Right hindlimb (tissue), 1 donor: Measurements from ENCODE around the gene CHRNE.
"Not testable (repeated sequence)": the region's sequence is repeated elsewhere in the genome, so short reads cannot be mapped to it uniquely, and the experiment has no call there.

ENCODE experiments used
- DNase-seq: peaks from one replicate; pipeline ENCODE4 v3.0.0-alpha.2; 2018

Gene CHRNE

DNA sequence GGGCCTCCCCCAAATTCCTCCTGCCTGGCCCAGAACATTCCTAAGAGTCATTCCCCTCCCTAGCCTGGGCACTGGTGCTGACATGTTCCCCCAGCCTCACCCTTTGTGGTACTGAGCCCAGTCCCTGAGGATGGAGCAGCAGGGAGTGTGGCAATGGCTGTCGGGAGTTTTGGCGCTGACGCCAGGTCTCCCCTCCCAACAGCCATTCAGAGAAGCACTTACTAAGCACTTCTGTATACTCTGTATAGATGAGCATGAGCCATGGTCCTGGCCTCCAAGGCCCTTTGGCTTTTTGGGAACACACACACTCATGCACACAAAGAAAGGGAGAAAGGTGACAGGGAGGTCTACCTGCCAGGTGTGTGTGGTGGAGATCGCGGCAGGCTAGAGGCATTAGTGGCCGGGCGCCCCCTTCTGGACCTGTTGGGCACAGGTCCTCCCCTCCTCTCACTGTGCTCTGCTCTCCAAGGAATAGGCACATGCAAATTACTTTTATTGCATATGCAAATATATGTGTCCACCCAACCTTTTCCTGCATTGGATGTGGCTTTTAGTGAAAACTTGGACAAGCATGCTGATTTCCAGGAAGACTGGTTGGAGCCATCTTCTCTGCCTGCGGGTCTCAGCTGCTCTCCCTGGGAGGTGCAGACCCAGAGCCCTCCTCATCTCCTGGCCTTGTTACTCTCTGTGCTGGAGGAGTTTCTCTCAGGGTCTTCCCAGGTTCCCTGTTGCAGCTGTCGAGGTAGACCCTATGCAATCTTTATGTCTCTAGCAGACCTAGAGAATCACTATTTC is 20.9 kb downstream of the CHRNE start:
- no peak for DNase-seq

DNA sequence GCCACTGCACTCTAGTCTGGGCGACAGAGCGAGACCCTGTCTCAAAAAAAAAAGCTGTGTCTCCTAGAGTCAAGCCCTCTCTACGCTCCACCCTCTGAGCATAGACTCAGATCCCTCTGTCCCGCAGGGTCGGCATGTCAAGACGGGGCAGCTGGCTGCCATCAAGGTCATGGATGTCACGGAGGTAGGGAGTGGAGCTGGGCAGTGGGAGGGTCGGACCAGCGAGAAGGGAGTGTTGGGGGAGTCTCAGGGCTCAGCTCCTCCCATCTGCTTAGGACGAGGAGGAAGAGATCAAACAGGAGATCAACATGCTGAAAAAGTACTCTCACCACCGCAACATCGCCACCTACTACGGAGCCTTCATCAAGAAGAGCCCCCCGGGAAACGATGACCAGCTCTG is 22.0 kb downstream of the CHRNE start:
- no peak for DNase-seq

DNA sequence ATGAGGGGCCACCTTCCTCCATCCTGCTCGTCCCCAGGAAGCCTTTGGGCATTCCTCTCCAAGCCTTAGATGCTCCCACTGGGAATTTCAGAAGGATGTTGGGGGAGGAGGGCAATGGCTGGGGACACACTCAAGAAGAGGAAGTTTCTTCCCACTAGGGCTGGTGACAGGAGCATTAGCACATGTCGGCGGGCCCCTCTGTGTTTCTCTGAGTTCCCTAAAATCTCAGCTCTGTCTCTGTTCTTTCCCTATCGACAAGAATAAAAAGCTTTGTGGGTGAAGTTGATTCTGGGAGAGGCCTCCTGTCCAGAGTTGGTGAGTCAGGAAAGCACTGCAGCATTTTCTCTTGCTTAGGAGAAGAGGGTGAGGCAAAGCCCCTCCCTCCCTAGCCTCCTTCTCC is 23.3 kb downstream of the CHRNE start:
- no peak for DNase-seq

DNA sequence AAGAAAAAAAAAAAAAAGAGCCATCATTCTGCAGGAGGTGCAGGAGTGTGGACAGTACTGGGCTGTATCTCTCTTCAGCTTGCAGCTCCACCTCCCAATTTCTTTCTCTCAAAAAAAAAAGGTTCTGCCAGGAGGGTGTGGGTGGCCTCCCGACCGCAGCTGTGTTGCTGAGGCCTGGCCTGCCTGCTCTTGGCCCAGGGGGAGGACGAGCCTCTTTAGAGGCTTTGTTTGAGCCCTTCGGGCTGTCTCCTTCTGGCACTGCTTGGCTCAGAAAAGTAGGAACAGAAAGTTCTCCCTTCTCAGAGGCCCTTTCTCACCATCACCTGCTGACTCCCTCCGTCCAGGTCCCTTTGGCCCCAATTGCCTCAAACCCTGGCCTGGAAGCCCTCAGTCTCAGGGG is 25.8 kb downstream of the CHRNE start:
- DNase-seq = no peak

DNA sequence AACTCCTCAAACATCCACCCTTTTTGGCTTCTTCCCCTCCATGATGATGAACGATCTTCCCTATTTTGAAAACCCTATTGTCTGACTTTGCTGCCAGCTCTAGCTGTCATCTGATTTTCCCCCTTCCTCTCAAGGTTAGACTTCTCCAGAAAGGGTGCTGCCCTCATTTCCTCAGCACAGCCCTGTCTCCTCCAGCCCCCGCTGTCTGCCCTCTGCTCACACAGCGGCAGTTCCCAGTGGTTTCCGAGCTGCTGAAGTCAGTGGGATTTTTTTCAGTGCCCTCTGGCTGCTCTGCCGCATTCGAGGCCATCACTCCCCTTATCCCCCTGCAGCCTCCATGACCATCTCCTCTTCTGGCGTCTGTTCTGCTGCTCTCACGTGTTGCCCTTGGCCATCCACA is 30.1 kb downstream of the CHRNE start:
- DNase-seq = no peak

DNA sequence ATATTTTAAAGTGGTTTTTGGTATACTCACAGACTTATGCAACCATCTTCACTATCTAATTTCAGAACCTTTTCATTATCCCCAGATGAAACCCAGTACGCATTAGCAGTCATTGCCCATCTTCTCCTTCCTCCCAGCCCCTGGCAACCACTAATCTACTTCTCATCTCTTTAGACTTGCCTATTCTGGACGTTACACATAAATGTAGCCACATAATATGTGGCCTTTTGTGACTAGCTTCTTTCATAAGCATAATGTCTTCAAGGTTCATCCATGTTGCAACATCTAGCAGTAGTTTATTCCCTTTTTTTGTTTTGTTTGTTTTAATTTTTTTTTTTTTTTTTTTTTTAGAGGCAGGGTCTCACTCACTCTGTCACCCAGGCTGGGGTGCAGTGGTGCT is 32.0 kb downstream of the CHRNE start:
- DNase-seq = no peak

DNA sequence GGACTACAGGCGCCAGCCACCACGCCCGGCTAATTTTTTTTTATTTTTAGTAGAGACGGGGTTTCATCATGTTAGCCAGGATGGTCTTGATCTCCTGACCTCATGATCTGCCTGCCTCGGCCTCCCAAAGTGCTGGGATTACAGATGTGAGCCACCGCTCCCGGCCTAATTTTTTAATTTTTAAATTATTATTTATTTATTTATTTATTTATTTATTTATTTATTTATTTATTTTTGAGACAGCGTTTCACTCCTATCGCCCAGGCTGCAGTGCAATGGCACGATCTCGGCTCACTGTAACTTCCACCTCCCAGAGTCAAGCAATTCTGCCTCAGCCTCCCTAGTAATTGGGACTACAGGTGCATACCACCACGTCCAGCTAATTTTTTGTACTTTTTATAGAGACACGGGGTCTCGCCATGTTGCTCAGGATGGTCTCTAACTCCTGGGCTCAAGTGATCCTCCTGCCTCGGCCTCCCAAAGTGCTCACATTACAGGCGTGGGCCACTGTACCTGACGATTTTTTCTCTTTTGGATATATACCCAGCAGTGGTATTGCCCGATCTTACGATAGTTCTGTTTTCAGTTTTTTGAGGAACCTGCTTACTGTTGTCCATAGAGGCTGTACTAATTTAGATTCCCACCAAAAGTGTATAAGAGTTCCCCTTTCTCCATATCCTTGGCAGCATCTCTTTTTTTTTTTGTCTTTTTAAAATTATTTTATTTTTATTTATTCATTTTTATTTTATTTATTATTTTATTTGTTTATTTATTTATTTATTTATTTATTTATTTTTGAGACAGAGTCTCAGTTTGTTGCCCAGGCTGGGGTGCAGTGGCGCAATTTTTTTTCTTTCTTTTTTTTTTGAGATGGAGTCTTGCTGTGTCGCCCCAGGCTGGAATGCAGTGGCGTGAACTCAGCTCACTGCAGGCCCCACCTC is 33.6 kb downstream of the CHRNE start:
- not testable (repeated sequence) for DNase-seq

DNA sequence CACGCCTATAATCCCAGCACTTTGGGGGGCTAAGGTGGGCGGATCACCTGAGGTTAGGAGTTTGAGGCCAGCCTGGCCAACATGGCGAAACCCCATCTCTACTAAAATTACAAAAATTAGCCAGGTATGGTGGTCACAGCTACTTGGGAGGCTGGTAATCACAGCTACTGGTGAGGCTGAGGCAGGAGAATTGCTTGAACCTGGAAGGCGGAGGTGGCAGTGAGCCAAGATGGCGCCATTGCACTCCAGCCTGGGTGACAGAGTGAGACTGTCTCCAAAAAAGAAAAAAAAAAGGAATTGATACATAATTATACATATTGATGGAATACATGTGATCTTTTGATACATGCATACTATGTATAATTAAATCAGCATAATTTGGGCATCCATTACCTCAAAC is 35.4 kb downstream of the CHRNE start:
- DNase-seq = not testable (repeated sequence)

DNA sequence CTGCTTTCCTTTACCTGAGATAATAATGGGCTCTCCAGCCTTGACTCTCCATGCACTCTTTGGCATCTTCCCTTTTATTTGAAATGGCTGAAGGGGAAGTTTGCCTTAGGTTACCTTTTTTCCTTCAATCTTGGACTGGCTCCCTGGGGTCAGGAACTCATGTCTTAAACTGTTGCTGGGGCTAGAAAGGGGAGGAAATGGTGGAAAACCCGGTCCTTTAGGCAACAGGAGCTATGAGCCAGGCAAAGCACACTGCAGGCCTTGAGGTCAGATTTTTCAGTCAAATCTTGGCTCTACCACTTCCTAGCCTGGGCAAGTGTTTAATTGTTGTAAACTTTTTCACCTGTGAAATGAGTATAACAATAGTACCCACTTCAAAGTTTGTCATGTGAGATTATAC is 39.6 kb downstream of the CHRNE start:
- DNase-seq = no peak

DNA sequence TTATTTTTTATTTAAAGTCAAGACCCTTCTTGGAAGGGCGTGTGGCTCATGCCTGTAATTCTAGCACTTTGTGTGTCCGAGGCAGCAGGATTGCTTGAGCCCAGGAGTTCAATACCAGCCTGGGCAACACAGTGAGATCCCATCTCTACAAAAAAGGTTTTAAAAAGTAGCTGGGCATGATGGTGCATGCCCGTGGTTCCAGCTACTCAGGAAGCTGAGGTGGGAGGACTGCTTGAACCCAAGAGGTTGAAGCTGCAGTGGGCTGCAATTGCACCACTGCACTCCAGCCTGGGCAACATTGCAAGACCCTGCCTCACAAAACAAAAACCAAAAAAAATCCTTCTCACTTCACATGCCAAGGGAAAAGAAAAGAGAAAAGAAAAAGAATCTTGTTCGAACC is 40.2 kb downstream of the CHRNE start:
- no peak for DNase-seq

DNA sequence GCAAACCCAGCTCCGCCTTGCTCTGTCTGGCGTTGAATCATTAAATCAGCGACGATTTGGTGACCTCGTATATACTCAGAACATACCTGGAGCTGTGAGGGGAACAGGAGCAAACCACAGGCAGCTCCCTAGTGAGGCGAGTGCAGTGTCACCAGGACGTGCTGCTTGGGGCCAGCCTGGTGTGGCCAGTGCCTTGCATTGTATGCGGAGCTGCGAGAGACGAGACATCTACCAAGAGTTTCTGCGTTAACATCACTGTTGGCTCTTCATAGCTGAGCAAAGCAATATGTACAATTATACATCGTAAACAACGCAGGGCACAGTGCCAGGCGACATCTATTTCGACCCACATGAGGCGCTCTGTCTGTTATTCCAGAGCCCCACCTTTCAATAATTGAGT is 41.8 kb downstream of the CHRNE start:
- no peak for DNase-seq

DNA sequence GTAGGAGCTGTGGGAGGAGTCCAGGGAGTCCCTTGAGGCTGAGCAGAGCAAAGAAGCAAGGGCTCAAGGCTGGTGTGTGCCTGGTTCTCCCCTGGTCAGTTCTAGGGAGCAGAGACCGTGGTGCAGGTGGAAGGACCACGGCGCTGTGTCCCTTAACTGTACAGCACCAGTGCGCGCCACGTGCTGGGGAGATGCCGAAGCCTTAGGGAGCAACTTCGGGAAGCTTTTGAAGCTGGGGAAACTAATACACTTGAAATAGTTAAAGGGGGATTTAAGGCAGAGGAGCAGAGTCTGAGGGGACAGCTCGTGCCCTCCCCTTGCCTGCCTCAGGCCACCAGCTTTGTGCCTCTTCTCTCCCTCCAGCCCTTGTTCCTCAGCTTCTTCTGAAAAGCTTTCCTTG is 42.2 kb downstream of the CHRNE start:
- no peak for DNase-seq

DNA sequence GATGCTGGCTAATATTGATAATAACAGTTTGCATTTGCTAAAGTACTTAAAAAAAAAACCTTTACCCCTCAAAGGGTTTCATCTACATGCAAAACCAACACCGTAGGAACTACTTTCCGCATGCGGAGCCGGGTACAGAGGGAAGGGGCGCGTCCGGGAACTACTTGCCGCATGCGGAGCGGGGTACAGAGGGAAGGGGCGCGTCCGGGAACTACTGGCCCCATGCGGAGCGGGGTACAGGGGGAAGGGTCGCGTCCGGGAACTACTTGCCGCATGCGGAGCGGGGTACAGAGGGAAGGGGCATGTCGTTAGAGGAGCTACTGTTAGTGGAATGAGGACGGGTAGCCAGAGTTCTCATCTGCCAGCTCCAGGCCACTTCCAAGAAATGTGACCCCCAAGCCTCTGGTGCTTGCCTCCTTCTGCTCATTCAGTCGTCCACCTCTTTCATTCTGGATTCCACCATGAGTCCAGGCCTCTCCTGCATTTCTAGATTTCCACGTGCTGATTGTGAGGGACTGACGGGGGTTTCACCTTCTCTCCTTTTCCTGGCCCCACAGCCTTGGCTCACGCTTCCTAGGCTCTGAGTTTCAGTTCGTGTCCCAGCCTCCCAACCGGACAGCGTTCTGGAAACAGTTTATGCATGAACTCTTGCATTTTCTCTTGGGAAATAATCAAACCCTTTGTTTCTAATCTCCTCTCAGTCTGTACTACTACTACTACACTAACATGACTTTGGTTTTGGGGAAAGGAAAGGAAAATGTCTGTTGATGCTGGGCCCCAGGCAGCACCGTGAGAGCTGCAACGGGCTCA is 42.9 kb downstream of the CHRNE start:
- DNase-seq = peak; percentile 67

DNA sequence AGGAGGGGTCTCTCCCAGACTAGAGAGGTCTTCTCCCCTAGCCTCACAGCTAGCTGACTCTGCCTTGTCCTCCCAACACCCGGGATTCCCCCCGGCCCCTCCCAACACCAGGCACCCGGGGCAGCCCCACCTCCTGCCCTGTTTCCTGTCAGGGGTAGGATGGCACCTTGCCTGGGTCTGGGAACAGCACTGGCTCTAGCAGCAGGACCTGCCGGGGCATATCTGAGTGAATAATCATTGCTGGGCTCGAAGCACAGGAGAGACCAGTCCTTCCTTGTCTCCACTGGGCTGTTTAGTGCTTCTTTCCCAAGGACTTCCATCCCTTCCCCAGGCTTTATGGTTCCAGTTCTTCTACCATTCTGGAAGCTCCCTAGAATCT is 44.0 kb downstream of the CHRNE start:
- no peak for DNase-seq

DNA sequence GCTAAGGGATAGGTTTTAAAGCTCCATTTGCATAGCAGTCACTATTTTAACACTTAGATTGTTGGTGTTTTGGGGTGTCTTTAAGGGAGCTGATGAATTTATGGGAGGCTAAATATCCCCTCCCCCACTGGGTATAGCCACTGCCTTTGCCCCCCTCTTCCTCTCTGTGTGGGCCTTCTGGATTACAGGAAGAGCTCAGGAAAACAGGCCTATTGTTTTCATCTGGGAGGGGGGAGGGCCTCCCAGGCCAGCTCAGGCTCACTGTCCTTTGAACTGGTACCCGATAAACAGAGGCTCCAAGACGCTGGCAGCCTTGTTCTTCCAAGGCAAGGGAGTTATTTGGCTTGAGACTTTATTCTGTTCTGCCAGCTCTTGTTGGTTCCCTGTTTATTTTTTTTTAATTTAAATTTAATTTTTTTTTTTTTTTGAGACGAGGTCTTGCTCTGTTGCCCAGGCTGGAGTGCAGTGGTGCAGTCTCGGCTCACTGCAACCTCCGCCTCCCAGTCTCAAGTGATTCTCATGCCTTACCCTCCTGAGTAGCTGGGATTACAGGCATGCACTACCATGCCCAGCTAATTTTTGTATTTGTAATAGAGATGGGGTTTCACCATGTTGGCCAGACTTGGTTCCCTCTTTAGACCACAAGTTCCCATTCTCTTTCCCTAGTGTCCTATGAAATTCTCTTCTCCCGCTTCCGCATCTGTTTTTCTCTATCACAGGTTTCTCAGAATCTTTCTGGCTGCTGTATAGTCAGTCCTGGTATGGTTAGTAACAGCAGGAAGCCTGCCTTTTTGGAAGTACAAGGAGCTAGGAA is 44.6 kb downstream of the CHRNE start:
- DNase-seq = no peak

DNA sequence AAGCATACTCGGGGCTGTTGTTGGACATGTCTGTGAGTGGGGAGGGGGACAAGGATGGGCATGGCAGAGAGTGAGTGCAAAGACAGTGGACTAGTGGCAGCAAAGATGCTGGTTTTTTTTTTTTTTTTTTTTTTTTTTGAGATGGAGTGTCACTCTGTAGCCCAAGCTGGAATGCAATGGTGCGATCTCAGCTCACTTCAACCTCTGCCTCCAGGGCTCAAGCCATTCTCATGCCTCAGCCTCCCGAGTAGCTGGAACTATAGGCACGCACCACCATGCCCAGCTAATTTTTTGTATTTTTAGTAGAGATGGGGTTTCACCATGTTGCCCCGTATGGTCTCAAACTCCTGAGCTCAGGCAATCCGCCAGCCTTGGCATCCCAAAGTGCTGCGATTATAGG is 45.6 kb downstream of the CHRNE start:
- DNase-seq = not testable (repeated sequence)

DNA sequence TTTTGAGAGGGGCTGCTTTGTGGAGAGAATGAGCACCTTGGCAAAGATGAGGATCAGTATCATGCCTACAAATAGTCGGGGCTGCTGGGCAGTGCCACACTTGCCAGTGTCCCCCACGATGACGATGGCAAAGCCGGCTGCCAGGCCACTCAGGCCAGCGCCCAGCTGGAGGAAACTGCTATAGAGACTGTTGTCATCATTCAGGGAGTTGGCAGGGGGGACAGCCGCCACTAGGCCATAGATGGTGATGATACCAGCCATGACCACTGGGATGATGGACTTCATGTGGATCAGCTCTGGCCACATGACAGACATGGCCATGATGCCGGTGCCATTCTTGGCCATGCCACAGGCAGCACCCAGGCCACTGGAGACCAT is 46.0 kb downstream of the CHRNE start:
- no peak for DNase-seq

DNA sequence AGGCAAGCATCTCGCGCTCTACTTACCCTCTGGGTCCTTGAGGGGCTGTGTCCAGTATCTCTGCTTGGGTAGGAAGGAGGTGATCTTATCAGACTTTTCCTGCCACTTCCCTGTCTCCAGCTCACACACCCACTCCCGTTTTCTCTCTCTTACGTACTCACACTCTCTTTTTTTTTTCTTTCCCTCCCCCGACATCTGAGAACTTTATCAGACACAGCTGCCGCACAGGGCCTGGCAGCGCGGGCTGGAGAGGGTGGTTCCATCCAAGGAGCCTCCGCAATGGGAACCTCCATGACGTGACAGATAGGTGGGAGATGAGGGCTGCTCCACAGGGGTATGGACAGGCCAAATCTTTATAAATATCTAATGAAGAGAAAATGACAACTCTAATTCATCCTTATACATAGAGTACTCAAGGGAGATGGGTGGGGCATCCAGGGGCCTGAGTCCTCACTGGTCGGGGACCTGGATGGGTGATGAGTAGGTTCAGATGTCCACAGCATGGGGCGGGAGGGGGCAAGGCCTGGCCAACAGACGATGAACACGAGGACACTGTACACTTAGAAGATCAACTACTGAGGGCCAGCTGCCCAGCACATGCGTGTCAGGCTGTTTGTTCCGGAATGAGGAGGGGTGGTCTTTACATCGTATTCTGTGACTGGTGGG is 46.5 kb downstream of the CHRNE start:
- DNase-seq = no peak

DNA sequence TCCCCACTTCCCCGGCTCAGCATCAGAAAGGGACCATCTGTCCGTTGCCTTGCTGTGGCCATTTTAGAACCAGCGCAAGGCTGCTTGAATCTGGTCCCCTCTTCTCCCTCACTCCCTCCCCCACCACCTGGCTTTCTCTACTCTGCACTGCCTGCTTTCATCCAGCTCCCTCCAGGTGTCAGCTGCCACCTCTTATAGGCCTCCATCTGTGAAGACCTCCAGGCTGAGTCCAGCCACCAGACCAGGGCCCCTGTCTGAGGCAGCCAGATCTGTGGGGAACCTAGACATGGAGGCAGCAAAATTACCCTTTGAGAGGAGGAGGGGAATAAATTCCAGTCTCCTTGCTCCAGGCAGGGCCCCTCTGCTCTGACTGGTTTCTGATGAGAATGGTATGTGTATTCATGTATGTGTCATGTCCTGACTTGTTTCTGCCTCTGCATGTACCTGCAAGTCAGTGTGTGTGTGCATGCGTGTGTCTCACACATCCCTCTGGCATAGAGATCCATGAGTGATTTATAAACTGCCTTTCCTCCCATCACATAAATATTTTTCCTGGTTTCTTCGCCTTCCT is 48.7 kb downstream of the CHRNE start:
- no peak for DNase-seq

DNA sequence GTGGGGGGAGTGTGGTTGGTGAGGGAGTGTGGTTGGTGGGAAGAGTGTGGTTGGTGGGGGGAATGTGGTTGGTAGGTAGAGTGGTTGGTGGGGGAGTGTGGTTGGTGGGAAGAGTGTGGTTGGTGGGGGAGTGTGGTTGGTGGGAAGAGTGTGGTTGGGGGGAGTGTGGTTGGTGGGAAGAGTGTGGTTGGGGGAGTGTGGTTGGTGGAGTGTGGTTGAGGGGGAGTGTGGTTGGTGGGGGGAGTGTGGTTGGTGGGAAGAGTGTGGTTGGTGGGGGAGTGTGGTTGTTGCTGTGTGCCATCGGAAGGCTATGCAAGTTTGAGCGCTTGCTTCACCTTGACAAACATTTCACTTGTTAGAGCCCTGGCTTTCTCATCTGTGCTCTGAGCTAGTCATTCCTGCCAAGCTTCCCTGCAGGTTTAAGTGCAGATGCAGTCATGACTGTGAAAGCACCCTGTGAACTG is 49.7 kb downstream of the CHRNE start:
- DNase-seq = no peak

DNA sequence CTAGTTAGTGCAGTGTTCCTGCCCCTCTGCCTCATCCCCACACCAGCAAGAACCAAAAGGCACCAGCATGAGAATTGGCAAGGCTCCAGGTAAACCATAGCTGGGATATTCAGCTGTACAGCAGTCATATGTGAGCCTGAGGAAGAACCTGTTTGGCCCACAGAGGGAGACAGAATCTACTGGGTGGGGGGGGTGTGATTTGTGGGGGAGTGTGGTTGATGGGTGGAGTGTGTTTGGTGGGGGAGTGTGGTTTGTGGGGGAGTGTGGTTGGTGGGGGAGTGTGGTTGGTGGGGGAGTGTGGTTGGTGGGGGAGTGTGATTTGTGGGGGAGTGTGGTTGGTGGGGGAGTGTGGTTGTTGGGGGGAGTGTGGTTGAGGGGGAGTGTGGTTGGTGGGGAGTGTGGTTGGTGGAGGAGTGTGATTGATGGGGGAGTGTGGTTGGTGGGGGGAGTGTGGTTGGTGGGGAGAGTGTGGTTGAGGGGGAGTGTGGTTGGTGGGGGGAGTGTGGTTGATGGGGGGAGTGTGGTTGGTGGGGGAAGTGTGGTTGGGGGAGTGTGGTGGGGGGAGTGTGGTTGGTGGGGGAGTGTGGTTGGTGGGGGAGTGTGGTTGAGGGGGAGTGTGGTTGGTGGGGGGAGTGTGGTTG is 50.2 kb downstream of the CHRNE start:
- DNase-seq = no peak
